Stimulated activated CD4-positive, alpha-beta T cell treated with anti-CD3 and anti-CD28 coated beads, Interleukin-15, amount 100 ng/mL, for 1 hour (primary cell): Measurements from ENCODE around the gene SCFD2.

Experiments
- DNase-seq, 2 donors: peaks; one replicate each; pipeline ENCODE4 v3.0.0-alpha.2; 2020; ENCODE audit warnings: low read depth in 1 of 2, low spot score in 1 of 2

Gene SCFD2

GRCh38 chr4:53016099-53016820 lies 349.6 kb downstream of the SCFD2 start:
- no peak for DNase-seq

- DNase-seq: no peak
Observed at GRCh38 chr4:53015681-53016080, 350.2 kb downstream of the SCFD2 start.

GRCh38 chr4:53014881-53015280 lies 351.0 kb downstream of the SCFD2 start:
- DNase-seq: no peak

- DNase-seq: no peak
Observed at GRCh38 chr4:53013873-53014775, 351.7 kb downstream of the SCFD2 start.

- no peak for DNase-seq
Observed at GRCh38 chr4:53012738-53013137, 353.1 kb downstream of the SCFD2 start.

- DNase-seq: no peak
Observed at GRCh38 chr4:53011259-53011905, 354.5 kb downstream of the SCFD2 start.

GRCh38 chr4:53010318-53010717 lies 355.5 kb downstream of the SCFD2 start:
- no peak for DNase-seq

- no peak for DNase-seq
Observed at GRCh38 chr4:53009824-53010223, 356.0 kb downstream of the SCFD2 start.

- DNase-seq: no peak
Observed at GRCh38 chr4:53007024-53007423, 358.8 kb downstream of the SCFD2 start.

GRCh38 chr4:53005808-53006207 lies 360.1 kb downstream of the SCFD2 start:
- DNase-seq: no peak

GRCh38 chr4:53005149-53005546 lies 360.7 kb downstream of the SCFD2 start:
- no peak for DNase-seq

- no peak for DNase-seq
Observed at GRCh38 chr4:53004497-53005148, 361.2 kb downstream of the SCFD2 start.

- no peak for DNase-seq
Observed at GRCh38 chr4:53003959-53004358, 361.9 kb downstream of the SCFD2 start.

- DNase-seq: no peak
Observed at GRCh38 chr4:53000560-53000959, 365.3 kb downstream of the SCFD2 start.

- no peak for DNase-seq
Observed at GRCh38 chr4:52999626-53000025, 366.2 kb downstream of the SCFD2 start.

- no peak for DNase-seq
Observed at GRCh38 chr4:52998413-52998812, 367.4 kb downstream of the SCFD2 start.

GRCh38 chr4:52997132-52997416 lies 368.8 kb downstream of the SCFD2 start:
- no peak for DNase-seq

- no peak for DNase-seq
Observed at GRCh38 chr4:52996261-52997131, 369.4 kb downstream of the SCFD2 start.

GRCh38 chr4:52995360-52996030 lies 370.4 kb downstream of the SCFD2 start:
- DNase-seq: no peak

- no peak for DNase-seq
Observed at GRCh38 chr4:52994567-52994966, 371.3 kb downstream of the SCFD2 start.
